Colonic mucosa (tissue), 4 donors: Measurements from ENCODE around the gene CEP85. TPM values are rescaled to one million over a fixed set of nuclear protein-coding genes. Genes with fewer than 3 reads are reported as not detected.
"Not testable (repeated sequence)": the region's sequence is repeated elsewhere in the genome, so short reads cannot be mapped to it uniquely, and the experiment has no call there.

ENCODE experiments used
- DNase-seq: peaks from one replicate; pipeline ENCODE4 v3.0.0-alpha.2; 2020
- H3K27ac ChIP-seq: fragments of 200-600 bp; one replicate; pipeline ENCODE4 v1.8.0; 2021
- H3K27me3 ChIP-seq: fragments of 200-600 bp; one replicate; pipeline ENCODE4 v1.8.0; 2021
- H3K36me3 ChIP-seq: fragments of 200-600 bp; one replicate; pipeline ENCODE4 v1.8.0; 2021
- H3K4me1 ChIP-seq: fragments of 200-600 bp; one replicate; pipeline ENCODE4 v1.8.0; 2021; ENCODE audit warnings: mild to moderate bottlenecking
- H3K4me3 ChIP-seq: fragments of 200-600 bp; one replicate; pipeline ENCODE4 v1.8.0; 2021
- H3K9ac ChIP-seq, 2 donors: one replicate each; pipeline ENCODE4 v1.7.0; 2013; ENCODE audit warnings: control low read depth in 2 of 2, low read depth in 2 of 2, low read length in 2 of 2
- H3K9me3 ChIP-seq: fragments of 200-600 bp; one replicate; pipeline ENCODE4 v1.8.0; 2021
- intact Hi-C: fragments of 100-400 bp; cut with DNase I; formaldehyde crosslinking; loops from one replicate; pipeline ENCODE4 v1.14.1; 2022
- total RNA-seq, 2 donors: library from RNA; stranded (reverse); fragmentation: NEBNext Ultra II Directional in 1 of 2; extraction: Animal tissue kit (Norgen Biotek cat#: 25700) in 1 of 2; gene quantifications; one replicate each; pipeline ENCODE4 v1.2.1, GENCODE V29; 2021
- TF ChIP-seq, protein P1 (sequence below): fragments of 200-600 bp; IDR thresholded peaks from one replicate; pipeline ENCODE4 v1.8.0; 2022; ENCODE audit warnings: antibody characterized with exemption, mild to moderate bottlenecking
- donor health status: healthy.
- donor health status: DM: no; HTN: no; CAD: no.
- donor health status: DM: no; HTN: no; CAD: no.

Gene CEP85
- total RNA-seq, 2 donors from 2014 or later: 10.7 to 18.8 TPM

DNA sequence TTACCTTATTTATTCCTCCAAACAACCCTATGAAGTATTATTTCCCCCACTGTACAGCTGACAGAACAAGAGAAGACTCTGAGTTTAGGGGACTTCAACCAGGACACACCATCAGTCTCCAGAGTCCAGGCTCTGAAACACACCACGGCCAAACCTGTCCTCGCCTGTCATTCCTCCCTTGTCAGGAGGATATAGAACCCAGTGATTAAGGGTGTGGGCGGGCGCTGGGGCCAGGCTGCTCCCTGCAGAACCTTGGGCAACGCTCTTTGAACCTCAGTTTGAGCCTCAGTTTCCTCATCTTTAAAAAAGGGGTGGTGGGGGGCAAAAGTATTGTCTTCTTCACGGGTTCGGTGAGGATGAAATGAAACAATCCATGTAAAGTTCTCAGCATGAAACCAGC, 9.4 kb upstream of the CEP85 start:
- Histone ChIP-seq H3K9me3 (no peaks in the 10 kb centered on the region), H3K4me3 (peak overlapping the region; percentile 41), H3K27me3 (no peaks in the 10 kb centered on the region), H3K4me1 (no peaks in the 10 kb centered on the region), H3K9ac (no peak overlapping the region), H3K27ac (no peak overlapping the region), H3K36me3 (no peaks in the 10 kb centered on the region)
- intact Hi-C loops: loop anchor here (5.0 kb wide), 1 partner anchor 47 kb away; the partner anchor contains the start of gene CNKSR1
- TF ChIP-seq, protein P1, sequence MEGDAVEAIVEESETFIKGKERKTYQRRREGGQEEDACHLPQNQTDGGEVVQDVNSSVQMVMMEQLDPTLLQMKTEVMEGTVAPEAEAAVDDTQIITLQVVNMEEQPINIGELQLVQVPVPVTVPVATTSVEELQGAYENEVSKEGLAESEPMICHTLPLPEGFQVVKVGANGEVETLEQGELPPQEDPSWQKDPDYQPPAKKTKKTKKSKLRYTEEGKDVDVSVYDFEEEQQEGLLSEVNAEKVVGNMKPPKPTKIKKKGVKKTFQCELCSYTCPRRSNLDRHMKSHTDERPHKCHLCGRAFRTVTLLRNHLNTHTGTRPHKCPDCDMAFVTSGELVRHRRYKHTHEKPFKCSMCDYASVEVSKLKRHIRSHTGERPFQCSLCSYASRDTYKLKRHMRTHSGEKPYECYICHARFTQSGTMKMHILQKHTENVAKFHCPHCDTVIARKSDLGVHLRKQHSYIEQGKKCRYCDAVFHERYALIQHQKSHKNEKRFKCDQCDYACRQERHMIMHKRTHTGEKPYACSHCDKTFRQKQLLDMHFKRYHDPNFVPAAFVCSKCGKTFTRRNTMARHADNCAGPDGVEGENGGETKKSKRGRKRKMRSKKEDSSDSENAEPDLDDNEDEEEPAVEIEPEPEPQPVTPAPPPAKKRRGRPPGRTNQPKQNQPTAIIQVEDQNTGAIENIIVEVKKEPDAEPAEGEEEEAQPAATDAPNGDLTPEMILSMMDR: no peak
- no peak for DNase-seq

DNA sequence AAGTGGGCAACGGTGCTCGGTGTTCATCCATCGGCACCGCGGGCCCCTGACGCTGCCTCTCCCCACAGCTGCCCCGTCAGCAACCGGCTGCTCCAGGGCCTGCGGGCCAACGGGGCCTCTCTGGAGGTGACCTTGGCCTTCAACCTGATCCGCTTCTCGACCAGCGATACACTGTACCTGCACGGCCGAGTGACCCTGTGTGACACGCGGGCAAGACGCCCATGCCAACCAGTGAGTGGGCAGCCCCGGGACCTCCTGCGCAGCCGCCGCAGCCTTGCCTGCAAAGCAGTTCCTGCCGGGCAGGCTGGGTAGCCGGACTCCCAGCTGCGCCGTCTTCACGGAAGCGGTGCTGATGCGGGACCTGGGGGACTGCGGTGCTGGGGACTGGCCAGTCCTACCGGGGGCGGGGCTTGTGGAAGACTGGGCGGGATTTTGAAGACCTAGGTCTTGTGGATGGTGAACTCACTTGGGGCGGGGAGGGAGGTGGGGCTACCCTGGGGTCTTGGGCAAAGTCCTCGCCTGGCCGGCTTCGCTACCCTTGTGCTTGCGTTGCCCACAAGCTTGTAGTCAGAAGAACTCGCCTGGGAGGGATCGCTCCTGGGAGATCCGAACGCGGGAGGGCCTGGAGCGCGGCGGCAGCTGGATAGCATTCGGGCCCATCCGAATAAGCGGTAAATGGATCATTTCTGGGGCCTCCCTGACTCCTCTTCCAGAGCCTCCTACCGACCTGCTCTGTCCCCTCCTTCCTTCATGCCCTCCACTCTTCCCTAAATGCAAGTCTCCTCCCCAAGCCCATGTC, 8.8 kb upstream of the CEP85 start:
- peak; percentile 91 for DNase-seq
- Histone ChIP-seq H3K27me3 (no peaks in the 10 kb centered on the region), H3K4me1 (no peaks in the 10 kb centered on the region), H3K9ac (peak overlapping the region; percentile 43 to 55), H3K4me3 (peak overlapping the region; percentile 41), H3K9me3 (no peaks in the 10 kb centered on the region), H3K27ac (no peak overlapping the region), H3K36me3 (no peaks in the 10 kb centered on the region)
- intact Hi-C loops: no loop called here
- TF ChIP-seq, protein P1: no peak

GRCh38 chr1:26230682-26231081, 3.3 kb upstream of the CEP85 start:
- H3K4me1 ChIP-seq: peaks cover 10% of the 10 kb centered on the region
- intact Hi-C loops: loop anchor here (5.0 kb wide), 1 partner anchor 63 kb away; the partner anchor contains the start of genes C1orf232 and ZNF593
- not testable (repeated sequence) for H3K36me3 ChIP-seq, H3K4me3 ChIP-seq, DNase-seq, H3K27me3 ChIP-seq, H3K9ac ChIP-seq, H3K27ac ChIP-seq, H3K9me3 ChIP-seq

GRCh38 chr1:26234644-26235370, 807 bp downstream of the CEP85 start:
- no peaks in the 10 kb centered on the region for H3K27me3 ChIP-seq

GRCh38 chr1:26237230-26237966, 3.4 kb downstream of the CEP85 start:
- Histone ChIP-seq H3K4me1 (peaks cover 15% of the 10 kb centered on the region), H3K9ac (no peak overlapping the region), H3K27me3 (no peaks in the 10 kb centered on the region), H3K9me3 (no peaks in the 10 kb centered on the region), H3K36me3 (no peaks in the 10 kb centered on the region), H3K4me3 (no peak overlapping the region), H3K27ac (no peak overlapping the region)
- intact Hi-C loops: no loop called here
- no peak for DNase-seq
- TF ChIP-seq, protein P1: no peak

More at GRCh38 chr1:26234644-26235370, 807 bp downstream of the CEP85 start:
- TF ChIP-seq, protein P1: no peak
- peak; percentile 52 for DNase-seq
- Histone ChIP-seq H3K36me3 (no peaks in the 10 kb centered on the region), H3K9me3 (no peaks in the 10 kb centered on the region), H3K27ac (peak overlapping the region; percentile 84), H3K4me3 (peak overlapping the region; percentile 60), H3K4me1 (peaks cover 15% of the 10 kb centered on the region), H3K9ac (peak overlapping the region; percentile 89 to 97)
- intact Hi-C loops: loop anchor here (5.0 kb wide), 1 partner anchor 68 kb away; the partner anchor contains the start of genes C1orf232 and ZNF593
